Esophagus muscularis mucosa (tissue), 4 donors: ENCODE data around the gene SELL. TPM values are rescaled to one million over a fixed set of nuclear protein-coding genes. Genes with fewer than 3 reads are reported as not detected.
"Not testable (repeated sequence)": the region's sequence is repeated elsewhere in the genome, so short reads cannot be mapped to it uniquely, and the experiment has no call there.

Experiments used
- DNase-seq: peaks from one replicate; pipeline ENCODE4 v3.0.0-alpha.2; 2017; ENCODE audit errors: extremely low spot score
- H3K27ac ChIP-seq, 4 donors: fragments of 200-600 bp; sonication (generic); replicated peaks in 1 of 4; 1 replicate in 3 of 4; 2 replicates in 1 of 4; pipeline ENCODE4 v1.5.1; 2016 to 2019; ENCODE audit warnings: mild to moderate bottlenecking in 1 of 4
- H3K27me3 ChIP-seq, 4 donors: fragments of 200-600 bp; sonication (generic); one replicate each; pipeline versions ENCODE4 v1.5.1 to v1.6.0; 2016 to 2019
- H3K36me3 ChIP-seq, 4 donors: fragments of 200-600 bp; sonication (generic); one replicate each; pipeline ENCODE4 v1.5.1; 2016 to 2019
- H3K4me1 ChIP-seq, 4 donors: fragments of 200-600 bp; sonication (generic); one replicate each; pipeline ENCODE4 v1.5.1; 2016 to 2019
- H3K4me3 ChIP-seq, 4 donors: fragments of 200-600 bp; sonication (generic); 1 replicate in 2 of 4; 2 replicates in 2 of 4; pipeline ENCODE4 v1.5.1; 2016 to 2019; ENCODE audit warnings: mild to moderate bottlenecking in 4 of 4, moderate library complexity in 1 of 4
- H3K9me3 ChIP-seq, 4 donors: fragments of 200-600 bp; sonication (generic); 1 replicate in 3 of 4; 2 replicates in 1 of 4; pipeline ENCODE4 v1.5.1; 2016 to 2019
- CTCF ChIP-seq, 3 experiments: fragments of 200-600 bp in 2 of 3; fragments of 450-650 bp in 1 of 3; sonication (generic) in 2 of 3; IDR thresholded peaks; one replicate each; pipeline ENCODE4 v1.5.1; 2017 to 2019; ENCODE audit warnings: antibody characterized with exemption in 3 of 3, mild to moderate bottlenecking in 2 of 3, moderate library complexity in 1 of 3
- EP300 ChIP-seq: sonication (generic); formaldehyde crosslinking; IDR thresholded peaks from one replicate; pipeline ENCODE4 v1.6.1; 2017; ENCODE audit warnings: antibody characterized with exemption
- POLR2A ChIP-seq: fragments of 450-650 bp; IDR thresholded peaks from one replicate; pipeline ENCODE4 v1.6.1; 2017; ENCODE audit warnings: antibody characterized with exemption, moderate library complexity, mild to moderate bottlenecking, low read depth
- POLR2AphosphoS5 ChIP-seq, 2 donors: sonication (generic); formaldehyde crosslinking; IDR thresholded peaks; one replicate each; pipeline ENCODE4 v1.6.1; 2017; ENCODE audit warnings: antibody characterized with exemption in 2 of 2
- WGBS: methylation state at CpG from one replicate; pipeline ENCODE4 v1.1.5; 2018; 5-methylcytosine and 5-hydroxymethylcytosine counted together
- intact Hi-C: fragments of 100-400 bp; cut with DNase I; formaldehyde crosslinking; loops from one replicate; pipeline ENCODE4 v1.15.1; 2023
- total RNA-seq, 4 donors: library from RNA; depleted of rRNA; stranded (reverse); fragments of >200 nt; gene quantifications; one replicate each; pipeline versions ENCODE4 v1.1.0 to v1.2.1, GENCODE V29; 2016

The SELL gene
- total RNA-seq, 4 donors from 2014 or later = 0.42 to 11.9 (median 0.86) TPM

- 66% methylated on average over 6 of the region's 6 CpGs for WGBS
Observed at GRCh38 chr1:169680377-169681019, 30.9 kb downstream of the SELL start.

GRCh38 chr1:169679692-169680091 is 31.7 kb downstream of the SELL start:
- 82% methylated on average over 3 of the region's 3 CpGs for WGBS
- DNase-seq = no peak
- intact Hi-C loops = no loop called here
- no peaks in the 10 kb centered on the region for H3K36me3 ChIP-seq
- no peak for TF ChIP-seq CTCF (IDR thresholded peaks at IDR 0.05)
- TF ChIP-seq POLR2AphosphoS5 (IDR thresholded peaks at IDR 0.05) = no peak
- no peak for TF ChIP-seq EP300
- no peak for TF ChIP-seq POLR2A
- no peak overlapping the region for H3K4me3 ChIP-seq
- H3K9me3 ChIP-seq = no peaks in the 10 kb centered on the region
- H3K27me3 ChIP-seq = peaks cover 0 to 24% (median 0%) of the 10 kb centered on the region in 4 donors
- no peaks in the 10 kb centered on the region for H3K4me1 ChIP-seq
- no peak overlapping the region for H3K27ac ChIP-seq

More at GRCh38 chr1:169680377-169681019, 30.9 kb downstream of the SELL start:
- Histone ChIP-seq H3K36me3 (no peaks in the 10 kb centered on the region), H3K9me3 (no peaks in the 10 kb centered on the region), H3K4me1 (no peaks in the 10 kb centered on the region), H3K4me3 (no peak overlapping the region), H3K27ac (no peak overlapping the region), H3K27me3 (peaks cover 0 to 29% (median 0%) of the 10 kb centered on the region in 4 donors)
- no peak for DNase-seq
- intact Hi-C loops = no loop called here
- no peak for TF ChIP-seq EP300
- TF ChIP-seq POLR2A = no peak
- no peak for TF ChIP-seq CTCF (IDR thresholded peaks at IDR 0.05)
- no peak for TF ChIP-seq POLR2AphosphoS5 (IDR thresholded peaks at IDR 0.05)

- no peaks in the 10 kb centered on the region for H3K36me3 ChIP-seq
- H3K4me1 ChIP-seq = no peaks in the 10 kb centered on the region
- no peak for DNase-seq
- H3K4me3 ChIP-seq = no peak overlapping the region
- no peaks in the 10 kb centered on the region for H3K27me3 ChIP-seq
- 43% methylated on average over 2 of the region's 2 CpGs for WGBS
- no peak overlapping the region for H3K27ac ChIP-seq
- H3K9me3 ChIP-seq = no peaks in the 10 kb centered on the region
- TF ChIP-seq CTCF (IDR thresholded peaks at IDR 0.05) (no peak), POLR2AphosphoS5 (IDR thresholded peaks at IDR 0.05) (no peak)
- intact Hi-C loops = no loop called here
Observed at GRCh38 chr1:169676001-169676400, 35.4 kb downstream of the SELL start.

- Histone ChIP-seq H3K27me3 (no peaks in the 10 kb centered on the region), H3K4me3 (no peak overlapping the region), H3K27ac (no peak overlapping the region), H3K9me3 (no peaks in the 10 kb centered on the region), H3K36me3 (no peaks in the 10 kb centered on the region), H3K4me1 (no peaks in the 10 kb centered on the region)
- WGBS = 23% methylated on average over 3 of the region's 3 CpGs
- TF ChIP-seq CTCF (IDR thresholded peaks at IDR 0.05) = no peak
- no peak for TF ChIP-seq EP300
- TF ChIP-seq POLR2AphosphoS5 (IDR thresholded peaks at IDR 0.05) = no peak
- TF ChIP-seq POLR2A = no peak
- no peak for DNase-seq
- intact Hi-C loops = no loop called here
Observed at GRCh38 chr1:169670836-169671235, 40.6 kb downstream of the SELL start.

- DNase-seq, H3K4me3 ChIP-seq, H3K36me3 ChIP-seq, H3K27ac ChIP-seq, H3K9me3 ChIP-seq, H3K4me1 ChIP-seq, H3K27me3 ChIP-seq, intact Hi-C loops: not testable (repeated sequence)
- 98% methylated on average over 3 of the region's 3 CpGs for WGBS
Observed at GRCh38 chr1:169670244-169670643, 41.2 kb downstream of the SELL start.

GRCh38 chr1:169667699-169668596 is 43.5 kb downstream of the SELL start:
- H3K4me3 ChIP-seq, H3K27me3 ChIP-seq, H3K4me1 ChIP-seq, H3K36me3 ChIP-seq, DNase-seq, H3K27ac ChIP-seq, H3K9me3 ChIP-seq, intact Hi-C loops: not testable (repeated sequence)
- 88% methylated on average over 13 of the region's 28 CpGs for WGBS

GRCh38 chr1:169667227-169667639 is 44.2 kb downstream of the SELL start:
- H3K36me3 ChIP-seq, DNase-seq, H3K27me3 ChIP-seq, H3K4me3 ChIP-seq, H3K9me3 ChIP-seq, H3K27ac ChIP-seq, intact Hi-C loops, H3K4me1 ChIP-seq: not testable (repeated sequence)
- 69% methylated on average over 2 of the region's 2 CpGs for whole genome bisulfite sequencing

GRCh38 chr1:169662680-169663079 is 48.7 kb downstream of the SELL start:
- WGBS = 69% methylated on average over 8 of the region's 8 CpGs
- H3K4me3 ChIP-seq, DNase-seq, H3K4me1 ChIP-seq, H3K36me3 ChIP-seq, H3K9me3 ChIP-seq, intact Hi-C loops, H3K27me3 ChIP-seq, H3K27ac ChIP-seq: not testable (repeated sequence)
